HUES6 (cell line): ENCODE data around the gene BLTP3A.
A peak's percentile ranks its signal among the peaks of the same experiment; 100 is the strongest.
"Not testable (repeated sequence)": the region's sequence is repeated elsewhere in the genome, so short reads cannot be mapped to it uniquely, and the experiment has no call there.

Experiments
- H3K27ac ChIP-seq: 2 replicates; pipeline ENCODE4 v1.7.0; 2013; ENCODE audit warnings: low read depth, mild to moderate bottlenecking, low read length, inconsistent platforms
- H3K27me3 ChIP-seq: 2 replicates; pipeline ENCODE4 v1.6.1; 2013; ENCODE audit warnings: low read length; ENCODE audit not compliant: control insufficient read depth, insufficient read depth
- H3K36me3 ChIP-seq: 2 replicates; pipeline ENCODE4 v1.6.1; 2013; ENCODE audit warnings: low read length; ENCODE audit not compliant: control insufficient read depth, insufficient read depth
- H3K4me1 ChIP-seq: 2 replicates; pipeline ENCODE4 v1.6.1; 2013; ENCODE audit warnings: low read length; ENCODE audit not compliant: control insufficient read depth, insufficient read depth
- H3K4me3 ChIP-seq: 2 replicates; pipeline ENCODE4 v1.5.1; 2013; ENCODE audit warnings: low read depth, low read length
- H3K9ac ChIP-seq: one replicate; pipeline ENCODE4 v1.6.1; 2013; ENCODE audit warnings: mild to moderate bottlenecking, low read length
- H3K9me3 ChIP-seq: 2 replicates; pipeline ENCODE4 v1.6.1; 2013; ENCODE audit warnings: low read depth, low read length; ENCODE audit not compliant: control insufficient read depth, insufficient read depth

BLTP3A gene

DNA sequence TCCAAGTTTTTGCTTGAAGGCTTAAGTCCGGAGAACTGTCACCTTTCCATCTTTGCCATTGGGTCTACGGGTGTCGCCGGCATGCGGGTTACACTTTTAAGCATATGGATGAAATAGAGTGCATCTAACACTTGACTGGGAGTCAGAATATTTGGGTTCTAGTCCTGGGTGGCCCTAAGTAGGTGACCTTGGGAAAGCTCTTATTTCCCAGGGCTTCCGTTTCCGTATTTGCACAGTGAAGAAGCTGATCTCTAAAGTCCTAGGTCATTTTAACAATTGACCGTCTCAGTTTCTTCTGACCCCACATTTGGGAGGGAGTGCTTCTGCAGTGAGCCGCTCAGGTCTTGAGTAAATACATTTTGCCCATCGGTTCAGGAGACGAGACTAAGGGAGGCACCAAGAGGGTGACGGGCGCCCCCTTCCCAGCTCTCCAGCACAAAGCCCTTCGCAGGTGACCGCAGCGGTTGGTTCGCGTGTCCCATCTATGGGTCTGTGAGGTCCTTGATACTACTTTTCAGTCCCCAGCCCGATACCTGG is 651 bp upstream of the BLTP3A start:
- Histone ChIP-seq H3K27me3 (no peaks in the 10 kb centered on the region), H3K4me3 (peak overlapping the region; percentile 73), H3K27ac (no peak overlapping the region; the same call in 1 of the 2 replicates), H3K9ac (peak overlapping the region; percentile 89), H3K36me3 (no peaks in the 10 kb centered on the region), H3K9me3 (peaks cover 10% of the 10 kb centered on the region), H3K4me1 (0 out of 2 replicates have a peak, but pooled peaks cover 6% of the 10 kb centered on the region)

GRCh38 chr6:34792605-34793500 is 970 bp downstream of the BLTP3A start:
- Histone ChIP-seq H3K4me3 (peak overlapping the region; percentile 73), H3K4me1 (0 out of 2 replicates have a peak, but pooled peaks cover 6% of the 10 kb centered on the region), H3K27me3 (no peaks in the 10 kb centered on the region), H3K36me3 (no peaks in the 10 kb centered on the region), H3K9me3 (peaks cover 5% of the 10 kb centered on the region), H3K9ac (peak overlapping the region; percentile 89), H3K27ac (peak overlapping the region; percentile 75)

DNA sequence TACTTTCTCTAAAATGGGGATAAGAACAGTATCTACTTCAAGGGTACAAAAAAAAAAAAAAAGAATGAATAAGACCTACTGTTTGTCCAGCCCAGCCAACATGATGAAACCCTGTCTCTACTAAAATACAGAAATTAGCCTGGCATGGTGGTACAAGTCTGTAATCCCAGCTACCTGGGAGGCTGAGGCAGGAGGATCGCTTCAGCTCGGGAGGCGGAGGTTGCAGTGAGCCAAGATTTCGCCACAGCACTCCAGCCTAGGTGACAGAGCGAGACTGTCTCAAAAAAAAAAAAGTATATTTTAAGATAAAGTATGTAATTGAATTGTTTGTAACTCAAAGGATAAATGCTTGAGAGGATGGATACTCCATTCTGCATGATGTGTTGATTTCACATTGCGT is 2.0 kb downstream of the BLTP3A start:
- no peak overlapping the region for H3K9ac ChIP-seq
- no peak overlapping the region for H3K4me3 ChIP-seq
- H3K4me1 ChIP-seq = 0 out of 2 replicates have a peak, but pooled peaks cover 6% of the 10 kb centered on the region
- H3K9me3 ChIP-seq = no peaks in the 10 kb centered on the region
- H3K36me3 ChIP-seq = no peaks in the 10 kb centered on the region
- no peaks in the 10 kb centered on the region for H3K27me3 ChIP-seq
- H3K27ac ChIP-seq = no peak overlapping the region

DNA sequence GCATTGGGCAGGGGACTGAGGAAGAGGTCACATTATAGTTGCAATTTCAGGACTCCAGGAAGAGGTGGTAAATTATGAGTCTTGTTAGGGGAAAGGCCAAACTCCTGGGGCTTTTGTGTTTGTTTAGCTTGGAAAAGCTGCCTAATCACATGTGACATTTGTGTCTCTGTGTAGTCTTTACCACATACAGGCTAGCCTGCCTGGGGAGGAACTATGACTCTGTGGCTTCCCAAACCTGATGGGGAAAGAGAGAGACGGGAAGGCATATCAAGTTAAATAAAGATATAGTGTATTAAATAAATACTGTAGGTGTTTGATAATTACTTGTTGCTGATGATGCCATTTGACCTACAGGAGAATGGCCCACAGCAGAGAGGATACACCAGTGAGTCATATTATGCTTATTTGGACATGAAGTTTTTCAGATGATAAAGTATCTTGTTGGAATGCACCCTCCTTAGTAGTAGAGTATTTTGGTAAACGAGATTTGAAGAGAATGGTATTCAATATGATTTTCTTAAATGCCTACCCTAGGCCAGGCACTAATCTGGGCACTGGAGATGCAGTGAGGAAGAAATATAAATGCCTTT is 4.0 kb downstream of the BLTP3A start:
- Histone ChIP-seq H3K9ac (no peak overlapping the region), H3K4me1 (0 out of 2 replicates have a peak, but pooled peaks cover 6% of the 10 kb centered on the region), H3K27me3 (no peaks in the 10 kb centered on the region), H3K4me3 (no peak overlapping the region), H3K27ac (no peak overlapping the region), H3K9me3 (no peaks in the 10 kb centered on the region), H3K36me3 (no peaks in the 10 kb centered on the region)

GRCh38 chr6:34798057-34798456 is 6.2 kb downstream of the BLTP3A start:
- Histone ChIP-seq H3K27me3 (no peaks in the 10 kb centered on the region), H3K9ac (no peak overlapping the region), H3K4me1 (0 out of 2 replicates have a peak, but pooled peaks cover 4% of the 10 kb centered on the region), H3K4me3 (no peak overlapping the region), H3K9me3 (no peaks in the 10 kb centered on the region), H3K27ac (no peak overlapping the region), H3K36me3 (no peaks in the 10 kb centered on the region)

GRCh38 chr6:34799547-34799946 is 7.7 kb downstream of the BLTP3A start:
- Histone ChIP-seq H3K4me3 (no peak overlapping the region), H3K27ac (no peak overlapping the region), H3K9me3 (no peaks in the 10 kb centered on the region), H3K36me3 (no peaks in the 10 kb centered on the region), H3K4me1 (no peaks in the 10 kb centered on the region), H3K9ac (no peak overlapping the region), H3K27me3 (no peaks in the 10 kb centered on the region)

DNA sequence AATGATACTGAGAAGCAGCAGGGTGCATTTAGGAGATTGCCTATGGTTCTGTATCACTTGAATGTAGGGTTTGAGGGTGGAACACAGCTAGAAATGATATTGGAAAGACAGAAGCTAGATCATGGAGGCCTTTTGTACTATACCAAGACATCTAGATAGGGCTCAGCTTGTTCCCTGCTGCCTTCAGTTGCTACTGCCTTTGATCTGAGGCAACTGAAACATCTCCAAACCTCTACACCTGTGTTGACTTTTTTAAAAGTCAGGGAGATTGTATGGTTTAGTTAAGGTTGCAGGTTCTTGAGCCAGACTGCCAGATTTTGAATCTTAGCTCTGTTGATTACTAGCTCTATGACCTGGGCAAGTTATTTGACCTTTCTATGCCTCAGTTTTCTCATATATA is 12.7 kb downstream of the BLTP3A start:
- no peak overlapping the region for H3K4me3 ChIP-seq
- no peaks in the 10 kb centered on the region for H3K36me3 ChIP-seq
- no peak overlapping the region for H3K9ac ChIP-seq
- H3K27me3 ChIP-seq = no peaks in the 10 kb centered on the region
- H3K4me1 ChIP-seq = no peaks in the 10 kb centered on the region
- H3K9me3 ChIP-seq = no peaks in the 10 kb centered on the region
- no peak overlapping the region for H3K27ac ChIP-seq

DNA sequence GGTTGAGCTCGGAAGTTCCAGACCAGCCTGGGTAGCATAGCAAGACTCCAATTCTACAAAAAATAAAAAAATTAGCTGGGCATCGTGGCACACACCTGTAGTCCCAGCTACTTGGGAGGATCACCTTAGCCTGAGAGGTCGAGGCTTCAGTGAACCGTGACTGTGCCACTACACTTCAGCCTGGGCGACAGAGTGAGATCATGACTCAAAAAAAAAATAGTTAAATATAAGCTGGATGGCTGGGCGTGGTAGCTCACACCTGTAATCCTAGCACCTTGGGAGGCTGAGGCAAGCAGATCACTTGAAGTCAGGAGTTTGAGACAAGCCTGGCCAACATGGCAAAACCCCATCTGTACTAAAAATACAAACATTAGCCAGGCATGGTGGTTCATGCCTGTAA is 13.2 kb downstream of the BLTP3A start:
- not testable (repeated sequence) for H3K4me3 ChIP-seq, H3K4me1 ChIP-seq, H3K27me3 ChIP-seq, H3K36me3 ChIP-seq, H3K27ac ChIP-seq, H3K9me3 ChIP-seq, H3K9ac ChIP-seq

DNA sequence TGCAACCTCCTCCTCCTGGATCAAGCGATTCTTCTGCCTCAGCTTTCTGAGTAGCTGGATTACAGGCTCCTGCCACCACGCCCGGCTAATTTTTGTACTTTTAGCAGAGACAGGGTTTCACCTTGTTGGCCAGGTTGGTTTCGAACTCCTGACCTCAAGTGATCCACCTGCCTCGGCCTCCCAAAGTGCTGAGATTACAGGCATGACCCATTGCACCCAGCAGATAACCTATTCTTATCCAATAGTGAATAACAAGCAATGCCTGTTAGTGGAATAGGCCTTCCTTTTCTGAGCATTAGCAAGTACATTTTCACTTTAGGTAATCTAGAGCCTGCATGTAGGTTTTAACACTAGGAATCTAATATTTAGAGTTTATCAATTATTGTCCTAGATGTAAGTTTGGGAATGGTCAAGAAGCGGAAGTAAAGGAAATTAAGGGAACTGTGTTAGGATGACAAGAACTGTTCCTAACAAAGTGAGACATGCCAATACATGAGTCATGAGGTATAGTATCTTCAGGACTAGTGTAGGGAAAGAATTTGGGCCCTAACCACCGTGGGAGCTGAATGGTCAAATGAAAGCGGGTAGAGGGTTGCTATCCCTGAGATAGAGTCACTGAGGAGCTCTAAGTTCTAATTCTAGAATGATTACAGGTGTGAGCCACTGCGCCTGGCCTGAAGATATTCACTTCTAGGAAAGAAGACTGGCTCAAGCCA is 15.0 kb downstream of the BLTP3A start:
- Histone ChIP-seq H3K9ac (no peak overlapping the region), H3K27me3 (no peaks in the 10 kb centered on the region), H3K4me1 (no peaks in the 10 kb centered on the region), H3K9me3 (no peaks in the 10 kb centered on the region), H3K27ac (no peak overlapping the region), H3K4me3 (no peak overlapping the region), H3K36me3 (no peaks in the 10 kb centered on the region)

- H3K9me3 ChIP-seq, H3K4me1 ChIP-seq, H3K27ac ChIP-seq, H3K4me3 ChIP-seq, H3K9ac ChIP-seq, H3K36me3 ChIP-seq, H3K27me3 ChIP-seq: not testable (repeated sequence)
These were observed 16.6 kb downstream of the BLTP3A start for GRCh38 chr6:34808473-34808872.

- not testable (repeated sequence) for H3K9me3 ChIP-seq, H3K36me3 ChIP-seq, H3K9ac ChIP-seq, H3K4me3 ChIP-seq, H3K4me1 ChIP-seq, H3K27me3 ChIP-seq, H3K27ac ChIP-seq
These were observed 17.5 kb downstream of the BLTP3A start for GRCh38 chr6:34809419-34809818.
